ENCODE results near the gene PLD4.
"Not testable (repeated sequence)": the region's sequence is repeated elsewhere in the genome, so short reads cannot be mapped to it uniquely, and the experiment has no call there.

The PLD4 gene

GRCh38 chr14:104942586-104942985 lies 17.9 kb downstream of the PLD4 start:
- no peak for DNase-seq

- not testable (repeated sequence) for DNase-seq
Measured at GRCh38 chr14:104943216-104944015, 18.7 kb downstream of the PLD4 start.

DNA sequence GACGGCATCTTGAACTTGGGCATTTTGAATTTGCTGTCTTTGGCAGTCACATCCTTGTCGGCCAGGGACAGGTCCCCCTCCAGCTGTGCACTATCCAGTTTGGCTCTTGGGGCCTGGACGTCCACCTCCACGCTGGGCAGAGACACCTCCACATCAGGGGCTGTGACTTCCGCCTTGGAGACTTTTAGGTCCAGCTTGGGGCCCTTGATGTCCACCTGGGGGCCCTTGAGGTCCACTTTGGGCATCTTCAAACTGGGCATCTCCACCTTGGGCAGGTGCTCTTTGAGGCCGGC lies 19.3 kb downstream of the PLD4 start:
- DNase-seq, result not testable (repeated sequence)

DNA sequence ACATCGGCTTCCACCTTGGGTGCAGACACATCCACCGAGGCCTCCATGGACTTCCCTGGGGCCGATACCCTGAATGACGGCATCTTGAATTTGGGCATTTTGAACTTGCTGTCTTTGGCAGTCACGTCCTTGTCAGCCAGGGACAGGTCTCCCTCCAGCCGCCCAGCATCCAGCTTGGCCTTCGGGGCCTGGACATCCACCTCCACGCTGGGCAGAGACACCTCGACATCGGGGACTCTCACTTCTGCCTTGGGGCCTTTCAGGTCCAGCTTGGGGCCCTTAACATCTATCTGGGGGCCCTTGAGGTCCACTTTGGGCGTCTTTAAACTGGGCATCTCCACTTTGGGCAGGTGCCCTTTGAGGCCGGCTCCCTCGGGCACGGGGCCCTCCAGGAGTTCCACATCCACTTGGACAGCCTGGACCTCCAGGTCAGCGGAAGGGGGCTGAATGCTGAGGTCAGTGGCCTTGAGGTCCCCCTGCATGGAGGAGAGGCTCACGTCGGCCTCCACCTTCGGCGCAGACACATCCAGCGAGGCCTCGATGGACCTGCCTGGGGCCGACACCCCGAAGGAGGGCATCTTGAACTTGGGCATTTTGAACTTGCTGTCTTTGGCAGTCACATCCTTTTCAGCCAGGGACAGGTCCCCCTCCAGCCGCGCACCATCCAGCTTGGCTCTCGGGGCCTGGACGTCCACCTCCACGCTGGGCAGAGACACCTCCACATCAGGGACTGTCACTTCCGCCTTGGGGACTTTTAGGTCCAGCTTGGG lies 19.9 kb downstream of the PLD4 start:
- DNase-seq, result not testable (repeated sequence)

DNA sequence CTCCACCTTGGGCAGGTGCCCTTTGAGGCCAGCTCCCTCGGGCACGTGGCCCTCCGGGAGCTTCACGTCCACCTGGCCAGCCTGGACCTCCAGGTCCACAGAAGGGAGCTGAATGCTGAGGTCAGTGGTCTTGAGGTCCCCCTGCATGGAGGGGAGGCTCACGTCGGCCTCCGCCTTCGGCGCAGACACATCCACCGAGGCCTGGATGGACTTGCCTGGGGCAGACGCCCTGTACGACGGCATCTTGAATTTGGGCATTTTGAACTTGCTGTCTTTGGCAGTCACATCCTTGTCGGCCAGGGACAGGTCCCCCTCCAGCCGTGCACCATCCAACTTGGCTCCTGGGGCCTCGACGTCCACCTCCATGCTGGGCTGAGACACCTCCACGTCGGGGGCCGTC lies 20.6 kb downstream of the PLD4 start:
- not testable (repeated sequence) for DNase-seq

DNA sequence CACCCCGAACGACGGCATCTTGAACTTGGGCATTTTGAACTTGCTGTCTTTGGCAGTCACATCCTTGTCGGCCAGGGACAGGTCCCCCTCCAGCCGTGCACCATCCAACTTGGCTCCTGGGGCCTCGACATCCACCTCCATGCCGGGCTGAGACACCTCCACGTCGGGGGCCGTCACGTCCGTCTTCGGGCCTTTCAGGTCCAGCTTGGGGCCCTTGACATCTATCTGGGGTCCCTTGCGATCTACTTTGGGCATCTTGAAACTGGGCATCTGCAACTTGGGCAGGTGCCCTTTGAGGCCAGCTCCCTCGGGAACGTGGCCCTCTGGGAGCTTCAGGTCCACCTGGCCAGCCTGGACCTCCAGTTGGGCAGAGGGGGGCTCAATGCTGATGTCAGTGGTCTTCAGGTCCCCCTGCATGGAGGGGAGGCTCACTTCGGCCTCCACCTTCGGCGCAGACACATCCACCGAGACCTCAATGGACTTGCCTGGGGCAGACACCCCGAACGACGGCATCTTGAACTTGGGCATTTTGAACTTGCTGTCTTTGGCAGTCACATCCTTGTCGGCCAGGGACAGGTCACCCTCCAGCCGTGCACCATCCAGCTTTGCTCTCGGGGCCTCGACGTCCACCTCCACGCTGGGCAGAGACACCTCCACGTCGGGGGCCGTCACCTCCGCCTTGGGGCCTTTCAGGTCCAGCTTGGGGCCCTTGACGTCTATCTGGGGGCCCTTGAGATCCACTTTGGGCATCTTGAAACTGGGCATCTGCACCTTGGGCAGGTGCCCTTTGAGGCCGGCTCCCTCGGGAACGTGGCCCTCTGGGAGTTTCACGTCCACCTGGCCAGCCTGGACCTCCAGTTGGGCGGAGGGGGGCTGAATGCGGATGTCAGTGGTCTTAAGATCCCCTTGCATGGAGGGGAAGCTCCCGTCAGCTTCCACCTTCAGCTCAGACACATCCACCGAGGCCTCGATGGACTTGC lies 21.6 kb downstream of the PLD4 start:
- DNase-seq, result not testable (repeated sequence)

DNA sequence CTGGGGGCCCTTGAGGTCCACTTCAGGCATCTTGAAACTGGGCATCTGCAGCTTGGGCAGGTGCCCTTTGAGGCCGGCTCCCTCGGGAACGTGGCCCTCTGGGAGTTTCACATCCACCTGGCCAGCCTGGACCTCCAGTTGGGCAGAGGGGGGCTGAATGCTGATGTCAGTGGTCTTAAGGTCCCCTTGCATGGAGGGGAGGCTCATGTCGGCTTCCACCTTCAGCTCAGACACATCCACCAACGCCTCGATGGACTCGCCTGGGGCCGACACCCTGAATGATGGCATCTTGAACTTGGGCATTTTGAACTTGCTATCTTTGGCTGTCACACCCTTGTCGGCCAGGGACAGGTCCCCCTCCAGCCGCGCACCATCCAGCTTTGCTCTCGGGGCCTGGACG lies 22.5 kb downstream of the PLD4 start:
- DNase-seq, result not testable (repeated sequence)

DNA sequence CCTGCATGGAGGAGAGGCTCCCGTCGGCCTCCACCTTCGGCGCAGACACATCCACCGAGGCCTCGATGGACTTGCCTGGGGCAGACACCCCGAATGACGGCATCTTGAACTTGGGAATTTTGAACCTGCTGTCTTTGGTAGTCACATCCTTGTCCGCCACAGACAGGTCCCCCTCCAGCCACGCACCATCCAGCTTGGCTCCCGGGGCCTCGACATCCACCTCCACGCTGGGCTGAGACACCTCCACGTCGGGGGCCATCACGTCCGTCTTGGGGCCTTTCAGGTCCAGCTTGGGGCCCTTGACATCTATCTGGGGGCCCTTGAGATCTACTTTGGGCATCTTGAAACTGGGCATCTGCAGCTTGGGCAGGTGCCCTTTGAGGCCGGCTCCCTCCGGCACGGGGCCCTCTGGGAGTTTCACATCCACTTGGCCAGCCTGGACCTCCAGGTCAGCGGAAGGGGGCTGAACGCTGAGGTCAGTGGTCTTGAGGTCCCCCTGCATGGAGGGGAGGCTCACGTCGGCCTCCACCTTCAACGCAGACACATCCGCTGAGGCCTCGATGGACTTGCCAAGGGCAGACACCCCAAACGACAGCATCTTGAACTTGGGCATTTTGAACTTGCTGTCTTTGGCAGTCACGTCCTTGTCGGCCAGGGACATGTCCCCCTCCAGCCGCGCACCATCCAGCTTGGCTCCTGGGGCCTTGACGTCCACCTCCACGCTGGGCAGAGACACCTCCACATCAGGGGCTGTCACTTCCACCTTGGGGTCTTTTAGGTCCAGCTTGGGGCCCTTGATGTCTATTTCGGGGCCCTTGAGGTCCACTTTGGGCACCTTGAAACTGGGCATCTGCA lies 23.4 kb downstream of the PLD4 start:
- not testable (repeated sequence) for DNase-seq

GRCh38 chr14:104948736-104949031 lies 24.0 kb downstream of the PLD4 start:
- DNase-seq, result no peak

- DNase-seq, result not testable (repeated sequence)
Measured at GRCh38 chr14:104949406-104949955, 24.8 kb downstream of the PLD4 start.

DNA sequence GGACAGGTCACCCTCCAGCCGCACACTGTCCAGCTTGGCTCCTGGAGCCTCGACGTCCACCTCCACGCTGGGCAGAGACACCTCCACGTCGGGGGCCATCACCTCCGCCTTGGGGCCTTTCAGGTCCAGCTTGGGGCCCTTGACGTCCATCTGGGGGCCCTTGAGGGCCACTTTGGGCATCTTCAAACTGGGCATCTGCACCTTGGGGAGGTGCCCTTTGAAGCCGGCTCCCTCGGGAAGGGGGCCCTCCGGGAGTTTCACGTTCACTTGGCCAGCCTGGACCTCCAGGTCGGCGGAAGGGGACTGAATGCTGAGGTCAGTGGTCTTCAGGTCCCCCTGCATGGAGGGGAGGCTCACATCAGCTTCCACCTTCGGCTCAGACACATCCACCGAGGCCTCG lies 25.3 kb downstream of the PLD4 start:
- DNase-seq, result no peak

GRCh38 chr14:104950701-104951100 lies 26.0 kb downstream of the PLD4 start:
- not testable (repeated sequence) for DNase-seq

- not testable (repeated sequence) for DNase-seq
Measured at GRCh38 chr14:104951863-104952657, 27.4 kb downstream of the PLD4 start.

DNA sequence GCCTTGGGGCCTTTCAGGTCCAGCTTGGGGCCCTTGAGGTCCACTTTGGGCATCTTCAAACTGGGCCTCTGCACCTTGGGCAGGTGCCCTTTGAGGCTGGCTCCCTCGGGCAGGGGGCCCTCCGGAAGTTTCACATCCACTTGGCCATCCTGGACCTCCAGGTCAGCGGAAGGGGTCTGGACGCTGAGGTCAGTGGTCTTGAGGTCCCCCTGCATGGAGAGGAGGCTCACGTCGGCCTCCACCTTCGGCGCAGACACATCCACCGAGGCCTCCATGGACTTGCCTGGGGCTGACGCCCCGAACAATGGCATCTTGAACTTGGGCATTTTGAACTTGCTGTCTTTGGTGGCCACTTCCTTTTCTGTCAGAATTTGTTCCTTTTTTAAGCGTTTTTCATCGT lies 28.4 kb downstream of the PLD4 start:
- no peak for DNase-seq

GRCh38 chr14:104953896-104954656 lies 29.4 kb downstream of the PLD4 start:
- DNase-seq, result no peak

DNA sequence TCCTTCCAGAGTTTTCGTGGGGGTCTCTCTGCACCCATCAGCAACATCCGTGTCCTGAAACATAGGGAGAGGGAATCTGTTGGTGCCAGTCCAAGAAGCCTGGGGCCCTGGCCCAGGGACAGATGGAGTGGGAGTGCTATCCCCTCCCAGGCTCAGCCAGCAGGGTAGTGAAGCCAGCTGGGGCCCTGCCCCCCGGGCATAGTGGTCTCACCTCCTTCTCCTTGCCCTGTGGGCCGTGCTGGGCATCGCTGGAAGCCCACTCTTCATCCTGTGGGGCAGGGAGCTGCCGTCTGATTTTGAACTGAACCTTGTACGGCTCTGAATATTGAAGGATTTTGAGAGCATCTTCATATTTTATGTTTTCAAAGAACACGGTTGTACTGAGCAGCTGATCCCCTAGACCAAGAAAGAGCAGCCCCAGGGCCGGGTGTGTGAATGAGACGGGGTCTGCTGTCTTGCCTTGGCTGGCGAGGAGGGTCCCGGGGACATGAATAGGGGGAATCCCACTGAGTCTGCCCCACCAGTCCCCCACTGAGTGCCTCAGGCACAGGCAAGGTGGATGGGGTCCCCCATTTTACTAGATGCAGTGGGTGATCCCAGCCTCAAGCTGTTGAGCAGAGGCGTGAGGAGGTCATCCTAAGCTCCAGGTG lies 30.2 kb downstream of the PLD4 start:
- no peak for DNase-seq

- DNase-seq, result no peak
Measured at GRCh38 chr14:104955396-104955770, 30.7 kb downstream of the PLD4 start.

- DNase-seq, result no peak
Measured at GRCh38 chr14:104956290-104956890, 31.7 kb downstream of the PLD4 start.

Data from inflammatory macrophage treated with lipopolysaccharide for 4 hours (primary cell).